Tibial nerve (tissue), 4 donors: ENCODE measurements around the gene ENOX1. TPM values are rescaled to one million over a fixed set of nuclear protein-coding genes. Genes with fewer than 3 reads are reported as not detected.

ENCODE experiments used
- DNase-seq, 2 donors: peaks; one replicate each; pipeline ENCODE4 v3.0.0-alpha.2; 2019; ENCODE audit warnings: low spot score in 2 of 2
- H3K27ac ChIP-seq, 4 donors: fragments of 200-600 bp; sonication (generic) in 3 of 4; one replicate each; pipeline ENCODE4 v1.5.1; 2017 to 2019; ENCODE audit warnings: mild to moderate bottlenecking in 1 of 4
- H3K27me3 ChIP-seq, 2 donors: fragments of 200-600 bp; sonication (generic) in 1 of 2; one replicate each; pipeline versions ENCODE4 v1.5.1 to v1.6.0; 2017 to 2019
- H3K36me3 ChIP-seq, 3 donors: fragments of 200-600 bp; sonication (generic); one replicate each; pipeline ENCODE4 v1.5.1; 2018 to 2019
- H3K4me1 ChIP-seq, 4 donors: fragments of 200-600 bp; sonication (generic) in 3 of 4; one replicate each; pipeline ENCODE4 v1.5.1; 2017 to 2019
- H3K4me3 ChIP-seq, 4 donors: fragments of 200-600 bp; sonication (generic) in 3 of 4; one replicate each; pipeline ENCODE4 v1.5.1; 2017 to 2019; ENCODE audit warnings: mild to moderate bottlenecking in 1 of 4, moderate library complexity in 1 of 4
- H3K9me3 ChIP-seq, 4 donors: fragments of 200-600 bp; sonication (generic) in 3 of 4; one replicate each; pipeline ENCODE4 v1.5.1; 2017 to 2019
- CTCF ChIP-seq, 5 experiments: fragments of 200-600 bp in 3 of 5; fragments of 450-650 bp in 2 of 5; sonication (generic) in 3 of 5; IDR thresholded peaks; one replicate each; pipeline ENCODE4 v1.5.1; 2016 to 2019; ENCODE audit warnings: antibody characterized with exemption in 5 of 5, mild to moderate bottlenecking in 3 of 5, moderate library complexity in 2 of 5
- EP300 ChIP-seq, 2 donors: sonication (generic); formaldehyde crosslinking; IDR thresholded peaks; one replicate each; pipeline ENCODE4 v1.6.1; 2017; ENCODE audit warnings: antibody characterized with exemption in 2 of 2, mild to moderate bottlenecking in 1 of 2
- POLR2A ChIP-seq, 2 donors: fragments of 450-650 bp; IDR thresholded peaks; one replicate each; pipeline ENCODE4 v1.6.1; 2017; ENCODE audit warnings: antibody characterized with exemption in 2 of 2, mild to moderate bottlenecking in 2 of 2, moderate library complexity in 2 of 2
- WGBS, 2 donors: methylation state at CpG; one replicate each; pipeline ENCODE4 v1.1.5; 2018; 5-methylcytosine and 5-hydroxymethylcytosine counted together
- total RNA-seq, 4 donors: library from RNA; depleted of rRNA; stranded (reverse); fragments of >200 nt; gene quantifications; one replicate each; pipeline ENCODE4 v1.1.0, GENCODE V29; 2016

Gene ENOX1
- total RNA-seq, 4 donors from 2014 or later, result 2.6 to 8.2 (median 4.6) TPM

- Histone ChIP-seq H3K27ac (no peak overlapping the region), H3K27me3 (no peaks in the 10 kb centered on the region), H3K4me3 (no peak overlapping the region), H3K9me3 (no peaks in the 10 kb centered on the region), H3K4me1 (no peaks in the 10 kb centered on the region), H3K36me3 (no peaks in the 10 kb centered on the region)
- 93 to 95% methylated on average over 1 of the region's 1 CpG for WGBS, 2 donors
- no peak for TF ChIP-seq POLR2A (IDR thresholded peaks at IDR 0.05)
- no peak for TF ChIP-seq EP300 (IDR thresholded peaks at IDR 0.05)
- no peak for DNase-seq
Observed at GRCh38 chr13:43405457-43405856, 381.3 kb downstream of the ENOX1 start.

GRCh38 chr13:43402380-43402779 lies 384.4 kb downstream of the ENOX1 start:
- no peak overlapping the region for H3K4me3 ChIP-seq
- TF ChIP-seq POLR2A (IDR thresholded peaks at IDR 0.05) (no peak), EP300 (IDR thresholded peaks at IDR 0.05) (no peak), CTCF (IDR thresholded peaks at IDR 0.05) (no peak)
- H3K9me3 ChIP-seq, result no peaks in the 10 kb centered on the region
- 94% methylated on average over 1 of the region's 1 CpG for WGBS, 2 donors
- no peak overlapping the region for H3K27ac ChIP-seq
- H3K27me3 ChIP-seq, result no peaks in the 10 kb centered on the region
- H3K36me3 ChIP-seq, result no peaks in the 10 kb centered on the region
- no peak for DNase-seq
- H3K4me1 ChIP-seq, result no peaks in the 10 kb centered on the region

DNA sequence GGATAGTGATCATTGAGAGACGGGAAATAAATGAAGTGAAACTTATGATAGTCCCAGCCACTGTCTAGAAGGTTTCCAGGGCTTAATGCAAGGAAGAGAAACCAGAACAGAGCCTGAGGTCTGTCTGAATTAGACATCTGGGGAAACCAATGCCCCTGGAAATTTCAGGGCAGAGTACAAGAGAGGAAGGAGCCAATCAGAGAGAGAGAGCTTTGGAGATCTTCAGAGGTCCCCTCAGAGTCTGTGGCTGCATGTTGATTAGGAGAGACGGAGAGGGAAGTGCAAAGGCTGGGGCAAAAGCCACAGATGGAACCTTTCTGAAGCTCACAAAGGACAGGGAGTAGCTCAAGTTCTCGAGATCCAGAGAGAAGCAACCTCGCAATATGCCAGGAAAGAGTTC lies 385.4 kb downstream of the ENOX1 start:
- no peak for DNase-seq
- no peak overlapping the region for H3K4me3 ChIP-seq
- no peaks in the 10 kb centered on the region for H3K27me3 ChIP-seq
- H3K36me3 ChIP-seq, result no peaks in the 10 kb centered on the region
- no peaks in the 10 kb centered on the region for H3K9me3 ChIP-seq
- H3K27ac ChIP-seq, result no peak overlapping the region
- no peak for TF ChIP-seq CTCF (IDR thresholded peaks at IDR 0.05)
- no peak for TF ChIP-seq POLR2A (IDR thresholded peaks at IDR 0.05)
- no peak for TF ChIP-seq EP300 (IDR thresholded peaks at IDR 0.05)
- WGBS, 2 donors, result 67 to 72% methylated on average over 4 of the region's 4 CpGs
- H3K4me1 ChIP-seq, result no peaks in the 10 kb centered on the region

DNA sequence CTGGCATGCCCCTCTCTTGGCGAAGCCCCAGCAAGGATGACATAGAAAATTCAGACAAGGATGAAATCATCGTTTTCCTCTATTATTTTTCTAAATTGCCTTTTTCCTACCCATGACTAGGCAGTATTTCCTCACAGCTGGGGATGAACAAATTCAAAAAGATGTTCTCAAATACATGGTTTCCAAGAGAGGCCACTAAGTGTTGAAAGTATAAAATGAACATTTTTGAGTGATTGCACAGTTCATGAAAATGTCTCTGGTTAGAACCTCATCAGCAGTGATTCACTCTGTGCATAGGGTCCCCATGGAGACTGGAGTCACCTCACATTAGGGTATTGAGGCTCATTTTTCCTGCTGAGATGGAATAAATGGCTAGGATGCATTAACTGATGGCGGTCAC lies 389.7 kb downstream of the ENOX1 start:
- no peak for TF ChIP-seq POLR2A (IDR thresholded peaks at IDR 0.05)
- no peak for TF ChIP-seq EP300 (IDR thresholded peaks at IDR 0.05)
- H3K9me3 ChIP-seq, result no peaks in the 10 kb centered on the region
- no peak overlapping the region for H3K27ac ChIP-seq
- H3K27me3 ChIP-seq, result no peaks in the 10 kb centered on the region
- no peaks in the 10 kb centered on the region for H3K4me1 ChIP-seq
- DNase-seq, result no peak
- H3K36me3 ChIP-seq, result no peaks in the 10 kb centered on the region
- 82 to 83% methylated on average over 3 of the region's 3 CpGs for WGBS, 2 donors
- H3K4me3 ChIP-seq, result no peak overlapping the region

- no peak for DNase-seq
- H3K27ac ChIP-seq, result no peak overlapping the region
- H3K27me3 ChIP-seq, result no peaks in the 10 kb centered on the region
- WGBS, 2 donors, result 52 to 57% methylated on average over 5 of the region's 5 CpGs
- H3K9me3 ChIP-seq, result no peaks in the 10 kb centered on the region
- no peaks in the 10 kb centered on the region for H3K36me3 ChIP-seq
- TF ChIP-seq EP300 (IDR thresholded peaks at IDR 0.05), result no peak
- TF ChIP-seq POLR2A (IDR thresholded peaks at IDR 0.05), result no peak
- no peak for TF ChIP-seq CTCF (IDR thresholded peaks at IDR 0.05)
- H3K4me1 ChIP-seq, result no peaks in the 10 kb centered on the region
- H3K4me3 ChIP-seq, result no peak overlapping the region
Observed at GRCh38 chr13:43391036-43391435, 395.7 kb downstream of the ENOX1 start.

- DNase-seq, result no peak
- no peaks in the 10 kb centered on the region for H3K27me3 ChIP-seq
- H3K4me1 ChIP-seq, result no peaks in the 10 kb centered on the region
- 69 to 79% methylated on average over 4 of the region's 4 CpGs for WGBS, 2 donors
- no peaks in the 10 kb centered on the region for H3K36me3 ChIP-seq
- H3K9me3 ChIP-seq, result no peaks in the 10 kb centered on the region
- no peak for TF ChIP-seq POLR2A (IDR thresholded peaks at IDR 0.05)
- TF ChIP-seq CTCF (IDR thresholded peaks at IDR 0.05), result no peak
- TF ChIP-seq EP300 (IDR thresholded peaks at IDR 0.05), result no peak
- no peak overlapping the region for H3K27ac ChIP-seq
- H3K4me3 ChIP-seq, result no peak overlapping the region
Observed at GRCh38 chr13:43390619-43391018, 396.2 kb downstream of the ENOX1 start.
